ENCODE measurements around the gene TMEM69.
"Not testable (repeated sequence)": the region's sequence is repeated elsewhere in the genome, so short reads cannot be mapped to it uniquely, and the experiment has no call there.

Gene TMEM69

GRCh38 chr1:45739641-45740156, 51.7 kb downstream of the TMEM69 start:
- DNase-seq = not testable (repeated sequence)

Data from activated gamma-delta T cell (primary cell).